ENCODE results near the gene NOVA2.
A peak's percentile ranks its signal among the peaks of the same experiment; 100 is the strongest.

The NOVA2 gene

DNA sequence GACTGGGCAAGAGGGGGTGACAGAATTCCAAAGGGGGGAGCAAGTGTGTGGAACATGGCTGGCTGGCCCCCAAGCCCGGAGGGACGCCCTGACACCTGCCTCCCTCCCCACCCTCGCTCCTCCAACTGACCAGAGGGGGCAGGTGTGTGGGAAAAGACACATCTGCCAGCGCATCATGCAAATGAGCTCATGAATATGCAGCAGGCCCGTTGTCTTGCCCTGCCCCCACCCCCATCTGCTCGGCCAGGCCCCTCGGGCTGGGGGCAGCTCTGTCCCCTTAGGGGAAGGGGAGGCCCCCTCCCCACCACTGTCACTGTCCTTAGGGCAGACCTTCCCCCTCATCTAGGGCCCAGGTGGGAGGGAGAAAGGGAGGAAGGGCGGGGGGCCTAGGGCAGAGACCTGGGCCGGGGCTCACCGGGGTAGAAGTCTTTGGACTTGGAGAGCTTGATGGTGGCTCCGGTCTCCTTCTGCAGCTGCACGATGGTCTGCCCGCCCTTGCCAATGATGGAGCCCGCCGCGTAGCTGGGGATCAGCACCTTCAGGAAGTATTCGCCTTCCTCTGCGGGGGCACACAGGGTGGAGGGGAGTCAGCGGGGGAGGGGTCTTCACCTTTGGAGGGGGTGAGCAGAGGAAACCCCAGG, 12.9 kb downstream of the NOVA2 start:
- DNase-seq, result no peak

GRCh38 chr19:45959517-45960025, 14.1 kb downstream of the NOVA2 start:
- no peak for DNase-seq

DNA sequence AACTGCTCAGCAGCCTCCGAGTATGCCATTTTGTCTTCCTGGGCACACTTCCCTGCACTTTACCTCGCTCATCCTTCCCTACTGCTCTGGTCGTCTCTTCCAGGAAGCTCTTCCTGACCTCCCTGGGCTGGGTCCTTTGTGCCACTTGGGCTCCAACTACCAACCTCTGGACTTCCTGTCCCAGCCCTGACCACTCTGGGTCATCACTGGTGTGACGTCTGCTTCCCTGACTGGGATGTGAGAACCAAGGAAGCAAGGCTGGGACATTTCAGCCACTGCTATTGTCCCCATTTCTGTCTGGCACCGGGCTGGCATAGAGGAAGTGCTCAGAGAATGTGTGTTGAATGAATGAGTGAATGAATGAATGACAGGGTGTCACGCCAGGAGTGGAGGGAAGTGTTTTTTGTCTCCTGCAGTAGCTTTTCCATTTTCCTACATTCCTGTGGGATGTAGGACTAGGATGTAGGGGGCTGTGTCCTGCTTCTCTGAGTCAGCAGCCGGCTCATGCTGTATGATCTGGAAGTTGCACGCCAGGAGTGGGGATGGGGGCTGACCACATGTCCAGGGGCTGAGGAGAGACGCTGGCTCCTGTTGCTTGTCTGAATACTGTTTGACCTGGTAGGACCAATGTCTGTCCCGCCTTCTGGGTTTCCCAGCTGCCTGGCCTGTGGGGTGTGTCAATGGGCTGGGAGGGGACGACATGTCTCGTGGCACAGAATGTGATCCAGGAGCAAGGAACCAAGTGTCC, 14.7 kb downstream of the NOVA2 start:
- DNase-seq, result no peak

DNA sequence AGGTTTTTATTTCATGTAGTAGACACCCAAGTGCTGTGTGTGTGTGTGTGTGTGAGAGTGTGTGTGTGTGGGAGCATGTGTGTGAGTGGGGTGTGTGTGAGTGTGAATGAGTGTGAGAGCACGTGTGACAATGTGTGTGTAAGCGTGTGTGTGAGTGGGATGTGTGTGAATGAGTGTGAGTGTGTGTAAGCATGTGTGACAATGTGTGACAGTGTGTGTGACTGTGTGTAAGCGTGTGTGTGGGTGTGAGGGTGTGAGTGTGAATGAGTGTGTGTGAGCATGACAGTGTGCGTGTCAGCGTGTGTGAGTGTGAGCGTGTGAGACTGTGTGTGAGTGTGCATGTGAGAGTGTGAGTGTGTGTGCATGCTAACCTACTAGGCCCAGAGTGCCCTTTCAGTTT, 15.3 kb downstream of the NOVA2 start:
- DNase-seq, result no peak

DNA sequence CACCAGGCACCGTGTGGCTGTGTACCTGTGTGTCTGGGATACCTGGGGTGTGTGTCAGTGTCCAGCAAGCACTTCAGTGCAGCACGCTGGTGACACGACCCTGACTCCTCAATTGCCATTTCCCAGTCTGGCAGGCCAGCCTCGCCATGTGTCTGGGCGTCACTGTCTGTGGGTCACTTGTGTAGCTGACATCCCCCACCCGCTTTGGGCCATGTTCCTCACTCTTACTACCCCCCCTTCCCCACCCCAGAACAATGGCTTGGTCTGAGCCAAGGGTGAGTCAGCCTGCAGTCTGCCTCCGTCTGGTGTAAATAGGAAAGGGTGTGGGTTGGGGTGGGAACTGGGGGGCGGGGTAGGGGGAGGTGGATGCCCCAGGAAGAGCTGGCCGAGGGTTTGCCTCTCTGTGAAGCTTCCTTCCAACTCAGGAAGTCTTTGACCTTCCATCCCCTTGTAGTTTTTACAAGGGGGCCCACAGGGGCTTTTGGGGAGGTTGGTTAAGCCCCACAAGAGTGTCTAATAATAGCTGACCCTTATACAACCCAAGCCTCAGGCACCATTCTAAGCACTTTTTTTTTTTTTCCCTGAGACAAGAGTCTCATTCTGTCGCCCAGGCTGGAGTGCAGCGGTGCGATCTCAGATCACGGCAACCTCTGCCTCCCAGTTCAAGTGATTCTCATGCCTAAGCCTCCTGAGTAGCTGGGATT, 17.6 kb downstream of the NOVA2 start:
- no peak for DNase-seq

- no peak for DNase-seq
These were observed 19.5 kb downstream of the NOVA2 start for GRCh38 chr19:45954156-45954555.

GRCh38 chr19:45953676-45954075, 20.0 kb downstream of the NOVA2 start:
- no peak for DNase-seq

DNA sequence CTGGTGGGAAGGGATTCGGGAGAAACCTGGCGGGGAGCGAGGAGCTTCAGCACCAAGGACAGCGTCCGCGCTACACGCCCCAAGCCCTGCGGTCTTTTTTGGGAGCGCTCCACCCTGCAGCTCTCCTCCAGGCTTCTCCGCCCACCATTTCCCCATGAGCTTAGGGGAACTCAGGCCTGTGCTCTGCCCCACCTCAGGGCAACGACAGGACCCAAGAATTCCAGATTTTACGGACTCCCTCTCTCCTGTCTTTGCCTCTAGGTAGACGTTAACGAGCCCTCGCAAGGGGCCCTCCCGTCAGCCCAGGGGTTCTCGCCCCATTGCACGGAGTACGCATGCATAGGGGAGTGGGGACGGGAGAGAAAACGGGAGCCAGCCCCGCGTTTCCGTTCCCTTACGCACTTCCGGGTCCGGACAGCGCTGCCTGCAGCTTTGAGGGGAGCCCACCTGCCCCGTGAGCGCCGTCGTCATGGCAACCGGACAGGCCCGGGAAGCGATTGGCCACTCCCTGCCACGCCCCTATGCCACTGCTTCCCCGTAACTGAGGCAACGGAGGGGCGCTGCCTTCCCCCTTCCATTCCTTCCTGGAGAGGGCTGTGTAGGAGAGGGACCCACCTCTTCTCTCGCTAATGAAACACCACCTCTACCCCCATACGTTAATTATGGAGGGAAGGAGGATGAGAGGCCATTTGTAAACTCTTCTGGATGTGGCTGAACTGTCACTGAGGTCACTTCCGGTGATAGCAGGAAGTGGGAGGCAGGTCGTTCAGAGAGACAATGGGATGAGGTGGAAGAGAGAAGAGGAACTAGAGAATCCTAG, 20.8 kb downstream of the NOVA2 start:
- DNase-seq, result peak; percentile 52

GRCh38 chr19:45952341-45952685, 21.4 kb downstream of the NOVA2 start:
- DNase-seq, result no peak

GRCh38 chr19:45947926-45948325, 25.7 kb downstream of the NOVA2 start:
- DNase-seq, result no peak

GRCh38 chr19:45940515-45940805, 33.2 kb downstream of the NOVA2 start:
- peak; percentile 16 for DNase-seq

DNA sequence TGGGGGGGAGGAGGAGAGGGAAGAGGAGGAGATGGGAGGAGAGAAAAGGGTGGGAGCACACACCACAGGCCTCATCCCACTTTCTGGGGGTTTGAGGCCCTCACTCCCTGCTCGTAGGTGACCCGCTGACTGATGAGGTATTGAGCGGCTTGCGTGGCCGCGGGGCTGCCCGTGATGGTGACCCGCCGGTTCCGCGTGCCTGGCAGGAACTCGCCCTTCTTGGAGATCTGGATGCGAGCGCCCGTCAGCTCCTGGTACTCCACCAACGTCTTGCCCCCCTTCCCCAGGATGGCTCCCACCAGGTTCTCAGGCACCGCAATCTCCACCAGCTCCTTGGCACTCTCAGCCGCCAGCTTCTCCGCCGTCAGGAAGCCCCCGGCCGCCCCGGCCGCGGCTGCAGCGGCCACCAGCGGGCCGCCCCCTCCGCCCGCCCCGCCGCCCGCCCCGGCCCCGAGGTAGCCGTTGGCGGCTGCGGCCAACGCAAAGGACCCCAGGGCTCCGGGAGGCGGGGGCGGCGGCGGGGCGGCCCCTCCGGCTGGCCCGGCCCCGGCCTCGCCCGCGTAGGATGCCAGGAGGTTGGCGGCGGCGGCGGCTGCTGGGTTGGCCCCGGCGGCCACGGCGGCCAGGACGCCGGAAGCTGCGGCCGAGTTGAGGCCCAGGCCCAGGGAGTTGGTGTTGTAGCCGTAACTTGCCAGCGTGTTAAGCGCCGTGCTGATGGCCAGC, 33.7 kb downstream of the NOVA2 start:
- peak; percentile 37 for DNase-seq

- DNase-seq, result no peak
These were observed 34.8 kb downstream of the NOVA2 start for GRCh38 chr19:45938733-45939319.

- no peak for DNase-seq
These were observed 38.4 kb downstream of the NOVA2 start for GRCh38 chr19:45935267-45935666.

DNA sequence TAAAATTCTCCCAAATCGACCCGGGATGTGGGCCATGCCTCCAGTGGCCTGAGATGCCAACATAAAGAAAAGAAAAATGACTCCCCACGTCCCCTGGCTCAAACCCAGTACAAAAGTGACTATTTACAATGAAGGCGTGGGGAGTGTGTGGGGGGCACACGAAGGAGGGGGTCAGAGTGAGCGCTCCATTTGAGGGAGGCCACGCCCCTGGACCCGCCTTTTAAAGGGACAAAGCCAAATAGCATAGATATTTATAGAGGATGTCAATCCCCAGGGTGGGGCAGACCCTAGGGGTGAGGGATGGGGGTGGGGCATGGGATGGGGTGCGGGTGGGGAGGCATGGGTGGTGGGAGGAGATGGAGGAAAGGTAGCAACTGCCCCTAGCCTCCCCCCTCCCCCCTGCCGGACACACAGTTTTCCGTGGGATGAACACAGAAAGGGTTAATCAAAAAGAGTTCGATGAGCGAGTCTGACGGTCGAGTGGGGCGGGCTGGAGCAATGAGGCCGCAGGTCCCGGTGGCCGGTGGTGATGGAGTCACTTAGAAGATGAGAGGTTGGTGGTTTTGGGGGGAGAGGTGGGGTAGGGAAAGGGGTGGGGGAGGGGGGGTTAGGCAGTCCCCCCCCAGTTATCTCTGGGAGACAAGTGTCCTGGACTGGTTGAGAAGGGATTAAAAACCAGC, 39.0 kb downstream of the NOVA2 start:
- DNase-seq, result no peak

DNA sequence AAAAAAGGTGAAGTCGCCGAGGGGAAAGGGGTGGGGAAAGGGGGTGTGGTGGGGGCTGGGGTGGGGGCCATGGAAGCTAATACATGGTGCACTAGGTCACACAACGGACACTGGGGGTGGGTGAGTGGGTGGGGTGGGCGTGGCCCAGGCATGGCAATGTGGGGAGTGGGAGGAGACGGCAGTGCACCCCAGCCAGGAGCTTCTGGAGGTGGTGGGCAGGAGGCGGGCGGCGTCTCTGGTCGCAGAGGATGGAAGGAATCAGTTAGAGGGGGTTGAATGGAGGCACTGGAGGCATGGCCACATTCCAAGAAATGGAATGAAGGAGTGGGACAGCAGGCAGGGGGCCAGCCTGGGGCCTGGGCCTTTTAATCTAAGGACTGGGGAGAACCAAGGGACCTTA, 39.9 kb downstream of the NOVA2 start:
- DNase-seq, result no peak

DNA sequence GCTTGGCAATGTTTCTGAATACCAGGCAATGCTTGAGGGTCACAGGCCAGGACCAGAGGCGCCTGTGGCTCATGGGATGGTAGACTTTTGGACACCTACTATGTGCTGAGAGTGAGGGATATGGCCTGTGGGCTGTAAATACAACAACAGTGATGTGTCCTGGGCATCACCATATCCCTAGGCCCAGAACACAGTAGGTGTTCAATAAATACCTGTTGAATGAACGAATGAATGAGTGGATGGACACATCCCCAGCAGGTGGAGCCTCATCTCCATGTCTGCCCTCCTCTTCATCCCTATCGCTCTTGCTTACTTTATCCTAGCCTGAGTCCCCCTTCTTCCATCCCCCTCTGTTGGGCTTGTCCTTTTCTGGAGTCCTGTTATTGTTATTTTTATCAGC, 42.6 kb downstream of the NOVA2 start:
- DNase-seq, result no peak

DNA sequence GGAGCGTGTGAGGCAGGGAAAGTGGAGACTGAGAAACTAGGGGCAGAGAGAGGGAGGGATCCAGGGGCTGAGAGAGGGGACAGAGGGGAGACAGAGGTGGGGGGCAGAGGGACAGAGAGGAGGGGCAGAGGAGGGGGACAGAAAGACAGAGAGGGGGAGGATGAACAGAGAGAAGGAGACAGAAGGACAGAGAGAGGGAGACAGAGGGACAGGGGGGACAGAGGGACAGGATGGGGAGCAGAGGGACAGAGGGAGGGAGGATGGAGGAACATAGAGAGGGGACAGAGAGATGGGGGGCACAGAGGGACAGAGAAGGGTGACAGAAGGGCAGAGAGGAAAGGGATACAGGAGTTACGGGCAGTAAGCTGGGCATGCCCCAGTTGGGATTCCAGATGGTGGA, 44.4 kb downstream of the NOVA2 start:
- no peak for DNase-seq

GRCh38 chr19:45927565-45928261, 46.0 kb downstream of the NOVA2 start:
- peak; percentile 69 for DNase-seq

- no peak for DNase-seq
These were observed 48.7 kb downstream of the NOVA2 start for GRCh38 chr19:45924891-45925447.

Measured in right kidney (tissue), 1 donor.